ENCODE results near the gene CSKMT.
"Not testable (repeated sequence)": the region's sequence is repeated elsewhere in the genome, so short reads cannot be mapped to it uniquely, and the experiment has no call there.

Gene CSKMT

GRCh38 chr11:62665075-62665598 is at the start of gene CSKMT, which contains the start of gene C11orf98:
CSKMT (plus strand) TSS chr11:62665312; CDS start chr11:62665880, 568 bp downstream.
C11orf98 (minus strand) TSS chr11:62665210; CDS start chr11:62665169, 41 bp downstream.
- DNase-seq (ENCODE audit: low read depth, low spot score), result peak; percentile 90

- no peak for DNase-seq (ENCODE audit: low read depth, low spot score)
Measured at GRCh38 chr11:62615521-62615920, 49.6 kb upstream of the CSKMT start.

- not testable (repeated sequence) for DNase-seq (ENCODE audit: low read depth, low spot score)
Measured at GRCh38 chr11:62616957-62617356, 48.2 kb upstream of the CSKMT start.

- no peak for DNase-seq (ENCODE audit: low read depth, low spot score)
Measured at GRCh38 chr11:62621027-62621566, 44.0 kb upstream of the CSKMT start.

GRCh38 chr11:62621567-62622470 is 43.3 kb upstream of the CSKMT start, which contains the start of gene B3GAT3:
B3GAT3 (minus strand) TSS chr11:62621986; CDS start chr11:62621947, 39 bp downstream.
- DNase-seq (ENCODE audit: low read depth, low spot score), result peak; percentile 90

- no peak for DNase-seq (ENCODE audit: low read depth, low spot score)
Measured at GRCh38 chr11:62622476-62623089, 42.5 kb upstream of the CSKMT start.

GRCh38 chr11:62627713-62628112 is 37.4 kb upstream of the CSKMT start:
- DNase-seq (ENCODE audit: low read depth, low spot score), result no peak

- no peak for DNase-seq (ENCODE audit: low read depth, low spot score)
Measured at GRCh38 chr11:62632492-62632891, 32.6 kb upstream of the CSKMT start.

- no peak for DNase-seq (ENCODE audit: low read depth, low spot score)
Measured at GRCh38 chr11:62644220-62644619, 20.9 kb upstream of the CSKMT start.

GRCh38 chr11:62645671-62645945 is 19.5 kb upstream of the CSKMT start:
- DNase-seq (ENCODE audit: low read depth, low spot score), result no peak

GRCh38 chr11:62645946-62646824 is 18.9 kb upstream of the CSKMT start, which contains the start of gene GANAB:
GANAB (minus strand) TSS chr11:62646613; CDS start chr11:62646599, 14 bp downstream.
- peak; percentile 99 for DNase-seq (ENCODE audit: low read depth, low spot score)

GRCh38 chr11:62646825-62647608 is 18.1 kb upstream of the CSKMT start:
- no peak for DNase-seq (ENCODE audit: low read depth, low spot score)

GRCh38 chr11:62647609-62648005 is 17.5 kb upstream of the CSKMT start:
- DNase-seq (ENCODE audit: low read depth, low spot score), result no peak

- DNase-seq (ENCODE audit: low read depth, low spot score), result no peak
Measured at GRCh38 chr11:62648185-62648966, 16.7 kb upstream of the CSKMT start.

- no peak for DNase-seq (ENCODE audit: low read depth, low spot score)
Measured at GRCh38 chr11:62648967-62649364, 16.1 kb upstream of the CSKMT start.

GRCh38 chr11:62649486-62649885 is 15.6 kb upstream of the CSKMT start:
- no peak for DNase-seq (ENCODE audit: low read depth, low spot score)

GRCh38 chr11:62650283-62650682 is 14.8 kb upstream of the CSKMT start:
- DNase-seq (ENCODE audit: low read depth, low spot score), result not testable (repeated sequence)

- no peak for DNase-seq (ENCODE audit: low read depth, low spot score)
Measured at GRCh38 chr11:62652161-62653006, 12.7 kb upstream of the CSKMT start.

- DNase-seq (ENCODE audit: low read depth, low spot score), result no peak
Measured at GRCh38 chr11:62654297-62654696, 10.8 kb upstream of the CSKMT start.

Measured in activated naive CD8-positive, alpha-beta T cell treated with anti-CD3 and anti-CD28 coated beads, Interleukin-2, amount 50 U/mL, for 16 hours (primary cell).